Omental fat pad (tissue), 4 donors: ENCODE results near the gene MRPL44. TPM values are rescaled to one million over a fixed set of nuclear protein-coding genes. Genes with fewer than 3 reads are reported as not detected.

Experiments used
- ATAC-seq: fragments of 150-250 bp; one replicate; pipeline ENCODE4 v1.9.1; 2016; ENCODE audit warnings: mild to moderate bottlenecking, moderate library complexity; ENCODE audit not compliant: low FRiP score
- DNase-seq: peaks from one replicate; pipeline ENCODE4 v3.0.0-alpha.2; 2019; ENCODE audit warnings: low spot score
- CTCF ChIP-seq, 3 donors: fragments of 450-650 bp; IDR thresholded peaks; one replicate each; pipeline ENCODE4 v1.5.1; 2016 to 2017; ENCODE audit warnings: antibody characterized with exemption in 3 of 3, mild to moderate bottlenecking in 3 of 3, moderate library complexity in 2 of 3
- total RNA-seq, 4 donors: library from RNA; depleted of rRNA; stranded (reverse); fragments of >200 nt; gene quantifications; one replicate each; pipeline ENCODE4 v1.1.0, GENCODE V29; 2016

MRPL44 gene
- total RNA-seq, 4 donors from 2014 or later: 18.8 to 32.4 (median 21.1) TPM

GRCh38 chr2:223981241-223981640 lies 24.0 kb downstream of the MRPL44 start:
- no peak for TF ChIP-seq CTCF (IDR thresholded peaks at IDR 0.05)
- no peak for DNase-seq
- ATAC-seq: no peak

- ATAC-seq (no peak), DNase-seq (no peak)
- no peak for TF ChIP-seq CTCF (IDR thresholded peaks at IDR 0.05)
Measured at GRCh38 chr2:223989206-223989855, 32.1 kb downstream of the MRPL44 start.

- ATAC-seq: no peak
- TF ChIP-seq CTCF (IDR thresholded peaks at IDR 0.05): no peak
- no peak for DNase-seq
Measured at GRCh38 chr2:223989856-223990232, 32.6 kb downstream of the MRPL44 start.

- TF ChIP-seq CTCF (IDR thresholded peaks at IDR 0.05): no peak
- no peak for DNase-seq
- no peak for ATAC-seq
Measured at GRCh38 chr2:223991611-223992010, 34.3 kb downstream of the MRPL44 start.

- TF ChIP-seq CTCF (IDR thresholded peaks at IDR 0.05): peak in 1 of 3 donors; percentile 51
- DNase-seq (peak; percentile 47), ATAC-seq (peak; percentile 79)
Measured at GRCh38 chr2:223993634-223994232, 36.5 kb downstream of the MRPL44 start.

GRCh38 chr2:223994562-223995162 lies 37.4 kb downstream of the MRPL44 start:
- no peak for ATAC-seq
- TF ChIP-seq CTCF (IDR thresholded peaks at IDR 0.05): no peak
- DNase-seq: no peak

GRCh38 chr2:223995569-223995968 lies 38.3 kb downstream of the MRPL44 start:
- DNase-seq (no peak), ATAC-seq (no peak)
- no peak for TF ChIP-seq CTCF (IDR thresholded peaks at IDR 0.05)
